B cell (primary cell): ENCODE data around the gene ATF3. TPM values are rescaled to one million over a fixed set of nuclear protein-coding genes. Genes with fewer than 3 reads are reported as not detected.

Source experiments
- ATAC-seq: fragments of 200-7000 bp; cut with Tn5 transposase; one replicate; pipeline ENCODE4 v1.10.0; 2021; ENCODE audit warnings: low read depth, mild to moderate bottlenecking, moderate number of reproducible peaks, moderate library complexity
- CTCF ChIA-PET: fragments of 350-600 bp; sonication (Branson Sonifier 250); formaldehyde crosslinking; loops from one replicate; lab custom pipeline; 2021; ENCODE audit warnings: antibody characterized with exemption, inconsistent platforms; lab: Charles Lee
- POLR2A ChIA-PET: fragments of 350-600 bp; sonication (Branson Sonifier 250); formaldehyde crosslinking; loops from one replicate; lab custom pipeline; 2021; ENCODE audit warnings: antibody characterized with exemption; lab: Charles Lee
- DNase-seq: peaks from one replicate; pipeline ENCODE4 v3.0.0; 2013
- H2AFZ ChIP-seq: 2 replicates; pipeline ENCODE4 v1.6.1; 2012; ENCODE audit warnings: mild to moderate bottlenecking, low read depth, low read length; ENCODE audit not compliant: insufficient read depth, poor library complexity, severe bottlenecking
- H3K27ac ChIP-seq, 2 donors: 1 replicate in 1 of 2; 2 replicates in 1 of 2; pipeline ENCODE4 v1.5.1; 2012 to 2013; ENCODE audit warnings: low read length in 2 of 2, mild to moderate bottlenecking in 2 of 2, moderate library complexity in 1 of 2
- H3K27me3 ChIP-seq, 4 experiments: fragments of 200-600 bp in 1 of 4; sonication (generic) in 1 of 4; replicated peaks in 1 of 4; 1 replicate in 2 of 4; 2 replicates in 2 of 4; pipeline versions ENCODE4 v1.6.1 to v1.7.0; 2013 to 2016; ENCODE audit warnings: low read length in 3 of 4, mild to moderate bottlenecking in 2 of 4, mixed read lengths in 1 of 4, moderate library complexity in 1 of 4; ENCODE audit not compliant: insufficient read depth in 4 of 4, control insufficient read depth in 3 of 4; ENCODE audit errors: control extremely low read depth in 1 of 4
- H3K36me3 ChIP-seq, 2 experiments: replicated peaks in 1 of 2; 1 replicate in 1 of 2; 2 replicates in 1 of 2; pipeline versions ENCODE4 v1.6.1 to v1.7.1; 2013; ENCODE audit warnings: low read length in 1 of 2; ENCODE audit not compliant: insufficient read depth in 2 of 2, control insufficient read depth in 1 of 2; ENCODE audit errors: control extremely low read depth in 1 of 2, extremely low read depth in 1 of 2
- H3K4me1 ChIP-seq, 2 donors: fragments of 200-600 bp in 1 of 2; sonication (generic) in 1 of 2; 1 replicate in 1 of 2; 2 replicates in 1 of 2; pipeline versions ENCODE4 v1.5.1 to v1.6.1; 2013 to 2017; ENCODE audit warnings: low read length in 2 of 2; ENCODE audit not compliant: control insufficient read depth in 2 of 2, insufficient read depth in 2 of 2
- H3K4me2 ChIP-seq: replicated peaks from 2 replicates; pipeline ENCODE3; 2012; ENCODE audit warnings: mild to moderate bottlenecking, low read depth, low read length; ENCODE audit not compliant: poor library complexity, severe bottlenecking
- H3K4me3 ChIP-seq, 5 experiments: fragments of 200-600 bp in 1 of 5; sonication (generic) in 1 of 5; 1 replicate in 3 of 5; 2 replicates in 2 of 5; pipeline versions ENCODE4 v1.5.1 to v1.7.0; 2011 to 2016; ENCODE audit warnings: low read length in 4 of 5, mild to moderate bottlenecking in 4 of 5, low read depth in 2 of 5, control low read depth in 1 of 5, moderate library complexity in 1 of 5; ENCODE audit not compliant: insufficient read depth in 1 of 5; ENCODE audit errors: control extremely low read depth in 1 of 5, extremely low read depth in 1 of 5
- H3K79me2 ChIP-seq: fragments of 200-600 bp; sonication (generic); one replicate; pipeline ENCODE4 v1.6.0; 2016; ENCODE audit warnings: low read length; ENCODE audit not compliant: control insufficient read depth, insufficient read depth
- H3K9ac ChIP-seq: fragments of 200-600 bp; sonication (generic); 2 replicates; pipeline ENCODE4 v1.6.1; 2017; ENCODE audit warnings: mild to moderate bottlenecking, low read length, moderate library complexity
- H3K9me3 ChIP-seq, 3 donors: one replicate each; pipeline versions ENCODE4 v1.6.1 to v1.7.1; 2013; ENCODE audit warnings: low read length in 2 of 3; ENCODE audit not compliant: control insufficient read depth in 2 of 3, insufficient read depth in 1 of 3; ENCODE audit errors: control extremely low read depth in 1 of 3
- H4K20me1 ChIP-seq: 2 replicates; pipeline ENCODE4 v1.6.0; 2012; ENCODE audit warnings: mild to moderate bottlenecking, low read length; ENCODE audit not compliant: insufficient read depth, control insufficient read depth, poor library complexity, severe bottlenecking
- H3K27ac Mint-ChIP-seq: one replicate; pipeline ENCODE4 v1.8.0; 2021; ENCODE audit warnings: mixed read lengths
- H3K27me3 Mint-ChIP-seq: one replicate; pipeline ENCODE4 v1.8.0; 2021; ENCODE audit warnings: mixed read lengths
- H3K4me1 Mint-ChIP-seq: one replicate; pipeline ENCODE4 v1.8.0; 2021; ENCODE audit warnings: mixed read lengths
- H3K4me3 Mint-ChIP-seq: one replicate; pipeline ENCODE4 v1.8.0; 2021; ENCODE audit warnings: mixed read lengths
- H3K9me3 Mint-ChIP-seq: one replicate; pipeline ENCODE4 v1.8.0; 2022; ENCODE audit warnings: mixed read lengths; ENCODE audit not compliant: insufficient read depth
- EZH2 ChIP-seq: IDR thresholded peaks from 2 replicates; pipeline ENCODE4 v1.6.1; 2012; ENCODE audit warnings: borderline replicate concordance, low read depth, mild to moderate bottlenecking, moderate library complexity, low read length; ENCODE audit not compliant: insufficient read depth, poor library complexity, severe bottlenecking
- WGBS: methylation state at CpG from one replicate; pipeline ENCODE4 v1.1.5; 2013; ENCODE audit warnings: missing lambda C conversion rate; ENCODE audit not compliant: insufficient coverage; 5-methylcytosine and 5-hydroxymethylcytosine counted together
- intact Hi-C: fragments of 100-400 bp; cut with micrococcal nuclease; formaldehyde crosslinking; loops from one replicate; pipeline ENCODE4 v1.10.0; 2022
- polyA minus RNA-seq: library from RNA; depleted of rRNA, polyadenylated mRNA; stranded (reverse); fragments of >200 nt; gene quantifications from 2 replicates; pipeline ENCODE4 v1.2.3, GENCODE V29; 2012
- polyA plus RNA-seq: library from polyadenylated mRNA; depleted of rRNA; stranded (reverse); fragments of >200 nt; gene quantifications from 2 replicates; pipeline ENCODE4 v1.2.3, GENCODE V29; 2012
- total RNA-seq, 2 donors: library from RNA; stranded (reverse); fragments of 120-200 nt in 1 of 2; gene quantifications; 1 replicate in 1 of 2; 2 replicates in 1 of 2; pipeline versions ENCODE4 v1.2.3 to v1.2.4, GENCODE V29; 2013 to 2022
- TF ChIP-seq, protein P1 (sequence below): fragments of 200-600 bp; IDR thresholded peaks from one replicate; pipeline ENCODE4 v1.8.0; 2022; ENCODE audit warnings: antibody characterized with exemption, mild to moderate bottlenecking

ATF3 gene, protein sequence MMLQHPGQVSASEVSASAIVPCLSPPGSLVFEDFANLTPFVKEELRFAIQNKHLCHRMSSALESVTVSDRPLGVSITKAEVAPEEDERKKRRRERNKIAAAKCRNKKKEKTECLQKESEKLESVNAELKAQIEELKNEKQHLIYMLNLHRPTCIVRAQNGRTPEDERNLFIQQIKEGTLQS
- total RNA-seq (2.7 and 4.5 TPM in 2 replicates), polyA plus RNA-seq (42.3 and 90.0 TPM in 2 replicates), polyA minus RNA-seq (23.5 and 71.3 TPM in 2 replicates)
- 1.8 TPM for total RNA-seq (2013)

DNA sequence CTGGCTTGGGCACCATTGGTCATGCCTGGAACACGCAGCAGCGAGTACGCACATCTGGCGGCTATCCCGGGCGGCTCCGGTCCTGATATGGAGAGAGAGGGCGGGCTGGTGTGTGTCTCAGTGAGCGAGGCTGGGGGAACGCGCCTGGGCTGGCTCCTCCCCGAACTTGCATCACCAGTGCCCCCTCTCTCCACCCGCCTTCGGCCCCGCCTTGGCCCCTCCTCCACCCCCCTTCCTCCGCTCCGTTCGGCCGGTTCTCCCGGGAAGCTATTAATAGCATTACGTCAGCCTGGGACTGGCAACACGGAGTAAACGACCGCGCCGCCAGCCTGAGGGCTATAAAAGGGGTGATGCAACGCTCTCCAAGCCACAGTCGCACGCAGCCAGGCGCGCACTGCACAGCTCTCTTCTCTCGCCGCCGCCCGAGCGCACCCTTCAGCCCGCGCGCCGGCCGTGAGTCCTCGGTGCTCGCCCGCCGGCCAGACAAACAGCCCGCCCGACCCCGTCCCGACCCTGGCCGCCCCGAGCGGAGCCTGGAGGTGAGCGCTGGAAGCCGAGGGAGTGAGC lies at the start of gene ATF3:
Gene ATF3 (plus strand): TSS at position 370 of the 567 bp plus-strand sequence. CDS start 6,261 bp downstream, outside the sequence.
- Mint-ChIP-seq H3K4me1 (peaks cover 28% of the 10 kb centered on the region), H3K27me3 (peaks cover 51% of the 10 kb centered on the region), H3K4me3 (peak within 1 kb of the TSS; percentile 97), H3K9me3 (no peaks in the 10 kb centered on the region), H3K27ac (peak within 1 kb of the TSS; percentile 87)
- Histone ChIP-seq H3K4me1 (peaks cover 28 to 32% of the 10 kb centered on the region in 2 donors), H3K36me3 (no peaks in the 10 kb centered on the region), H3K79me2 (no peaks in the 10 kb centered on the region), H3K27ac (peak within 1 kb of the TSS in 1 of 2 donors; percentile 54), H3K4me3 (peak within 1 kb of the TSS; percentile 53 to 76 (median 72)), H3K4me2 (peak within 1 kb of the TSS; percentile 94), H2AFZ (peak within 1 kb of the TSS; percentile 69), H3K27me3 (peaks cover 0 to 63% (median 35%) of the 10 kb centered on the region in 4 experiments), H4K20me1 (no peaks in the 10 kb centered on the region), H3K9me3 (peaks cover 0 to 15% (median 0%) of the 10 kb centered on the region in 3 donors), H3K9ac (peak within 1 kb of the TSS; percentile 81)
- POLR2A ChIA-PET: interaction anchor here (0.7 to 1.1 kb wide), 4 partner anchors 47 to 182 kb away, joined by 3 to 4 read pairs (median 3); no protein-coding TSS in a partner anchor
- TF ChIP-seq, protein P1, sequence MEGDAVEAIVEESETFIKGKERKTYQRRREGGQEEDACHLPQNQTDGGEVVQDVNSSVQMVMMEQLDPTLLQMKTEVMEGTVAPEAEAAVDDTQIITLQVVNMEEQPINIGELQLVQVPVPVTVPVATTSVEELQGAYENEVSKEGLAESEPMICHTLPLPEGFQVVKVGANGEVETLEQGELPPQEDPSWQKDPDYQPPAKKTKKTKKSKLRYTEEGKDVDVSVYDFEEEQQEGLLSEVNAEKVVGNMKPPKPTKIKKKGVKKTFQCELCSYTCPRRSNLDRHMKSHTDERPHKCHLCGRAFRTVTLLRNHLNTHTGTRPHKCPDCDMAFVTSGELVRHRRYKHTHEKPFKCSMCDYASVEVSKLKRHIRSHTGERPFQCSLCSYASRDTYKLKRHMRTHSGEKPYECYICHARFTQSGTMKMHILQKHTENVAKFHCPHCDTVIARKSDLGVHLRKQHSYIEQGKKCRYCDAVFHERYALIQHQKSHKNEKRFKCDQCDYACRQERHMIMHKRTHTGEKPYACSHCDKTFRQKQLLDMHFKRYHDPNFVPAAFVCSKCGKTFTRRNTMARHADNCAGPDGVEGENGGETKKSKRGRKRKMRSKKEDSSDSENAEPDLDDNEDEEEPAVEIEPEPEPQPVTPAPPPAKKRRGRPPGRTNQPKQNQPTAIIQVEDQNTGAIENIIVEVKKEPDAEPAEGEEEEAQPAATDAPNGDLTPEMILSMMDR: no peak
- no peak for TF ChIP-seq EZH2
- WGBS: under 1% methylated on average over 52 of the region's 54 CpGs
- intact Hi-C loops: loop anchor here (2.0 to 5.0 kb wide), 5 partner anchors 22 to 571 kb away; partner anchors contain the start of genes DTL, INTS7, NSL1 and TATDN3
- CTCF ChIA-PET: interaction anchor here (0.9 to 4.3 kb wide), 3 partner anchors 11 to 574 kb away, joined by 4 to 15 read pairs (median 5); no protein-coding TSS in a partner anchor
- ATAC-seq (peak; percentile 80), DNase-seq (peak; percentile 91)
